ENCODE data around the gene KLHL36. TPM values are rescaled to one million over a fixed set of nuclear protein-coding genes. Genes with fewer than 3 reads are reported as not detected.
A peak's percentile ranks its signal among the peaks of the same experiment; 100 is the strongest.

The KLHL36 gene
- 14.2 TPM for polyA plus RNA-seq (ENCODE audit: insufficient read length)

GRCh38 chr16:84647828-84648594, at the start of gene KLHL36:
Gene KLHL36 (plus strand): TSS chr16:84648511. CDS start chr16:84650868, 2,357 bp downstream.
- peak; percentile 53 for DNase-seq

- DNase-seq, result no peak
These were observed 48.6 kb upstream of the KLHL36 start for GRCh38 chr16:84599521-84600202.

GRCh38 chr16:84600343-84601229, 47.7 kb upstream of the KLHL36 start:
- DNase-seq, result no peak

- DNase-seq, result no peak
These were observed 45.0 kb upstream of the KLHL36 start for GRCh38 chr16:84603140-84603816.

- DNase-seq, result no peak
These were observed 44.4 kb upstream of the KLHL36 start for GRCh38 chr16:84603940-84604339.

- DNase-seq, result no peak
These were observed 43.8 kb upstream of the KLHL36 start for GRCh38 chr16:84604477-84605013.

- no peak for DNase-seq
These were observed 42.9 kb upstream of the KLHL36 start for GRCh38 chr16:84605339-84605848.

GRCh38 chr16:84606081-84606875, 42.0 kb upstream of the KLHL36 start:
- no peak for DNase-seq

- no peak for DNase-seq
These were observed 41.2 kb upstream of the KLHL36 start for GRCh38 chr16:84607061-84607460.

- no peak for DNase-seq
These were observed 40.6 kb upstream of the KLHL36 start for GRCh38 chr16:84607694-84608093.

GRCh38 chr16:84608282-84608681, 40.0 kb upstream of the KLHL36 start:
- DNase-seq, result no peak

GRCh38 chr16:84609563-84610177, 38.6 kb upstream of the KLHL36 start:
- DNase-seq, result no peak

- no peak for DNase-seq
These were observed 37.9 kb upstream of the KLHL36 start for GRCh38 chr16:84610376-84610775.

GRCh38 chr16:84611041-84611440, 37.3 kb upstream of the KLHL36 start:
- DNase-seq, result no peak

- no peak for DNase-seq
These were observed 35.6 kb upstream of the KLHL36 start for GRCh38 chr16:84612686-84613085.

GRCh38 chr16:84613408-84614072, 34.8 kb upstream of the KLHL36 start:
- no peak for DNase-seq

GRCh38 chr16:84614073-84614459, 34.2 kb upstream of the KLHL36 start:
- DNase-seq, result no peak

- no peak for DNase-seq
These were observed 33.7 kb upstream of the KLHL36 start for GRCh38 chr16:84614623-84614967.

- DNase-seq, result no peak
These were observed 33.1 kb upstream of the KLHL36 start for GRCh38 chr16:84614968-84615813.

All from hindlimb muscle (tissue), 1 donor.